GM12873 (cell line): ENCODE results near the gene DYNLRB2.

Experiments used
- CTCF ChIP-seq: IDR thresholded peaks from 2 replicates; pipeline ENCODE4 v1.5.1; 2012; ENCODE audit warnings: low read depth, mild to moderate bottlenecking, moderate library complexity, low read length, control low read depth; ENCODE audit not compliant: insufficient read depth; ENCODE audit errors: missing control alignments

The DYNLRB2 gene

DNA sequence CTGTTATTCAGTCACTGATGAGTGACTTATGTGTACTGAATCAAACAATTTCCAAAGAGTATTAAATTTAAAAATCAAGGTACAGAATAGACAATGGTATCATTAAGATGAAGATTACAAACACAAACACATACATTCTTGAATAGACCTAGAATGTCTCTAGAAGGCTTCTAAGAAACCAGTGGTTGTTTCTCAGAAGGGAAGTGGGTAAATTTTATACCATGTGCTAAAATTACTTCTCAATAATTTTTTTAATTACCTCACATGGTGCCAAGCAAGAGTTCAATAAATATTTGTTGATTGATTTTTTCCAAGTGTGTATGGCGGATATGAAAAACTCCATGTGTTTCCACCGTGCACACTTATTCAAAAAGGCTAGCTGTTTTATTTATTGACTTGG lies 6.4 kb downstream of the DYNLRB2 start:
- TF ChIP-seq CTCF: no peak

DNA sequence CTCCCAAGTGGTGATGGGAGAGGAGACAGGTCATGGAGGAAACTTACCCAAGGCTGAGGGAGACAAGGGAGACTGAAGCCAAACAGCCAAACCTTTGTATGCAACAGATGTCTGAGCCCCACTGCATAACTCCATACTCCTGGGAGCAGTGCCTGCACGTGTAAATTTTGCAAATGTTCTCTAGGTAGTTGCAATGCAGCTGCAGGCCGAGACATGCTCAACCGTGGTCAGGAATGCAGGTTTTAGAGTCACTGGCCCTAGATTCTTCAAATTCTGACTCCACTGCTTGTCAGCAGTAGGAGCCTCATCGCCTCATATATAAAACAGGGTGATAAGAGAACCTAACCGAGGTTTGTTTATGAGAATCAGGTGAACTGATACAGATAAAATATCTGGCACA lies 11.5 kb downstream of the DYNLRB2 start:
- no peak for TF ChIP-seq CTCF

GRCh38 chr16:80554033-80554432 lies 13.2 kb downstream of the DYNLRB2 start:
- TF ChIP-seq CTCF: no peak

DNA sequence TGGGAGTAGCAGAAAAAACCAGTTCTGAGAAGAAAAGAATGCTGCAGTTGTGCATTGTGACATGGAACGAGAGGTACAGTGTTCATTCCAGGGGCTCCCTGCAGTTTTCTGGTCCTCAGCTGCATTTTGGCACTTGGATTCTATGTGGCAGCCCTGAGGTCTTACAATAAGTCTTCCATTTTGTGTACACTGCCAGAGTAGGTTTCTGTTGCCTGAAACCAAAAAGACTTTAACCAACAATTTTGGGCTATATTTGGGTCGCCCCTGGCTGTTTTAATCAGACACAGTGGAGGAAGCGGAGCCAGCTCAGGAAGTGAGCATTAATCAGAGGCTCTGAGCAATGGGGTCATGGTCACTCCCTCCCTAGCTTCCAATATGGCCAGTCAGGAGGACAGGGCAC lies 15.7 kb downstream of the DYNLRB2 start:
- TF ChIP-seq CTCF: no peak

DNA sequence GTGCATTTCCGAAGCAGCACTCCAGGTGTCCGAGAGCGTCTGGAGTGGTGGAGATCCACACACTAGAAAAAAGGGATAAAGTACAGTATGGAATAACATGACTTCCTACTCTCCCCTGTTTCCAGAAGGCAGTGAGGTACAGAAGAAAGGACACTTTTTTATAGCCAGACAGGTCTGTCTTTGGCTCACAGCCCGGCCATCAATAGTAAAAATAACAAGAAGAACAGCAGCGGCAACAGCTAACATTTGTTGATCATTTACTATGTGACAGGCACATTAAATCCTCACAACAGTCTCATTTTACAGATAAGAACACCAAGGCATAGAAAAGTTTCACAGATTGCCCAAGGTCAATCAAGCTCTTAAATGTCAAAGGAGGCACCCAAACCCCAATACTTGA lies 16.2 kb downstream of the DYNLRB2 start:
- TF ChIP-seq CTCF: no peak

DNA sequence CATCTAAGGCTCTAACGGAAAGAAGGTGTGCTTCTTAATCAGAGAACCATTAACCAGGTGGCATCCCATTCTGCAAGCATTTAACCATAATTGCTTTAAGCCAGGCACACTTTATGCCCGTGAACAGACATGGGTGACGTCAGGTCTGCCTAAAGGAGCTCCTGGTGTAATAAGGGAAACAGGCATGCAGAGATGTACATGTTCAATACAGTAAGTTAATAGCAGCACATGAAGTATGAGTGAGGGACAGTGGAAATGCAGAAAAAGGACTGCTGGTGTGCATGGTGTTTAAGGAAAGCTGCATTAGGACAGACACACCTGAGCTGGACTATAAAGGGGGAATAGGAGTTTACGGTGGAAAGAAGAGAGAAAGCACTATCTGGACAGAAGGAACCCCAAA lies 18.6 kb downstream of the DYNLRB2 start:
- no peak for TF ChIP-seq CTCF

DNA sequence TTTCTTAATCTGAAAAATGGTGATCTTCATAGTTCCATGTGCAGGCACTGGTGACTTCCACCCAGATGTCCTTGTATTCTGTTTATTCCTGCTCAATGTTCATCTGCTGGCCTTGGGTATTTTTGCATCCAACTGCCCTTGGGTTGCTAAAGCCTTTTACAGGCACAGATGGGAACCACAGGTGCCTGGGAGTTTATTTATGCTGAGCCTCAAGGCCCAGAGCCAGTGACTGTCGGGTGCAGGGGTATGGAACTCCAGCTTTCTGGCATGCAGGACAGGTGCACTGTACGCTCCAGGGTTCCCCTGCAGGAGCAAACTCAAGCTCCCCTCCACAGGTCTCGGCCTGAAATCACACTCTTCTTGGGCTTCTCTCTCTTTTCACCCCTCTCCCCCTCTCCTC lies 22.3 kb downstream of the DYNLRB2 start:
- no peak for TF ChIP-seq CTCF

DNA sequence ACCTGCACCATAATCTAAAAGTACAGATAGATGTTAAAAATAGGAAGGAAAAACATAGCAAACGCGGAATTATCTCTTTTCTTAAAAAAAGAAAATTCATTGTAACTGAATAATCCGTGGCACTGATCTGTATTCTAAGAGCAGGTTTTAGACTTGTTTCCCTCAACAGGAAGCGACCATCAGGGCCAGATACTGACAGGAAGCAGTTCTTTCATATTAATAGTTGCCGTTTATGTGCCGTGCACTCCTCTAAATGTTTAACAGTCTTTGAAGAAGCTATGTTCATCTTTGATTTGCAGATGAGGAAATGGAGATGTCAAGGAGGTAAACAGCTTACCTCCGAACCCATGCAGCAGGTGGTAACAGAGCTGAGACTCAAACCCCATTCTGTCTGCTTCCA lies 23.6 kb downstream of the DYNLRB2 start:
- TF ChIP-seq CTCF: no peak
